Epidermal melanocyte (primary cell): ENCODE data around the gene PROM2.
"Not testable (repeated sequence)": the region's sequence is repeated elsewhere in the genome, so short reads cannot be mapped to it uniquely, and the experiment has no call there.

ENCODE experiments used
- DNase-seq: peaks from one replicate; pipeline ENCODE4 v3.0.0; 2011; ENCODE audit warnings: low spot score; ENCODE audit not compliant: insufficient read length

The PROM2 gene

DNA sequence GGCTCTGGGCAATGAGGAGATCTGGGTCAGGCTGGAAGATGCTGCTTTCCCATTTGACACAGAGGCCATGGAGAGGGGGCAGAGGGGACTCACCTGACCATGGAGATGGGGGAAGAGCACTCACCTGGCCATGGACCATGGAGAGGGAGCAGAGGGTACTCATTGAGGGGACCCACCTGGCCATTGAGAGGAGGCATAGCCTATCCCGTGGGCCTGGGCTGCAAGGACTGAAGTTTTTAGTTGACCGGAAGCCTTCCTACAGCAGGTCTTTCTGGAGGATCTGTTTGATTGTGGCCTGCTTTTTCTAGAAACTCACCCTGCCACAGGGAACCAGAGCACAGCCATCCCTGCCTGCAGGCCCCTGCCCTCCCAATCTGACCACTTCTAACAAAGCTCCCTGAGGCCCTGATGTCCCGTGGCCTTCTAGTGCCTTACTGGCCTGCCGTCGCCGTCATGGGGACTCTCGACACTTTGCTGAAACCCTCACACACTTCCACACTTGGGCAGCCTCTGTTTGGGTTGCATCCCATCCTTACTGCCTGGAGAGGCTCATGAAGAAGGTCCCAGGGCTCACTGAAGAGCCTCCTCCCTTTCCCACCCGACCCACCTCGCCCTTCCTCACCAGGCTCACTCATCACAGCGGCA, 5.1 kb upstream of the PROM2 start:
- no peak for DNase-seq

DNA sequence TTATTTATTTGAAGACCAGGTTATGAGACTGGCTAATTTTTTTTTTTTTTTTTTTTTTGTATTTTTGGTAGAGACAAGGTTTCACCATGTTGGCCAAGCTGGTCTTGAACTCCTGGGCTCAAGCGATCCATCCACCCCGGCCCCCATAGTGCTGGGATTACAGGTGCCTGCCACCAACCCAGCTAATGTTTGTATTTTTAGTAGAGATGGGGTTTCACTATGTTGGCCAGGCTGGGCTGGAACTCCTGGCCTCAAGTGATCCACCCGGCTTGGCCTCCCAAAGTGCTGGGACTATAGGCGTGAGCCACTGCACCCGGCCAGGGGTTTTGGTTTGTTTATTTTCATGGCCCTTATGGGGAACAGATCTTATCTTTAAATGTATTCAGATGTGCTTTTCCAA, 4.5 kb upstream of the PROM2 start:
- not testable (repeated sequence) for DNase-seq

DNA sequence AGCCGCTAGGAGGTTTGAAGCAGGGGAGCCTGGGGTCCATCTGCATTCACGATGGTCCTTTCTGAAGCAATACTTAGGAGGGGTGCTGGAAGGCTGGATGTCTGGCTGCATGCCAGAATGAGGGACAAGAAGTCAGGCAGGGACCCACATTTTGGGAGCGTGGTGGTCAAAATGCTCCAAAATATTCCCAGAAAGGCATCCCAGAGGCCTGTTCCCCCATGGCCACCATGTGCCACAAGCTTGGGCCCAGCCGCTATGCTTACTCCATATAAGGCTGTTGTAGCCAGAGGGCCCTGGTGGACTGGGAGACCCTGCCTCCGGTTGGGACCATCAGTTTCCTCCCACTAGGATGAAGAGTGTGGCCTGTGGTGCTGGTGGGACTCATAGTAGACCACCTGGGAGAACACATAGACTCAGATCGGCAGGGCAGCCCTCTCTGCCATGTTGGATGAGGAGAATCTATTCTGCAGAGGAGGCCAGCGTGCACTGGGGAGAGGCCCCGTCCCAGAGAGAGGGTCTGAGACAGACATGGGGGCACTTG, 3.6 kb upstream of the PROM2 start:
- DNase-seq: no peak

DNA sequence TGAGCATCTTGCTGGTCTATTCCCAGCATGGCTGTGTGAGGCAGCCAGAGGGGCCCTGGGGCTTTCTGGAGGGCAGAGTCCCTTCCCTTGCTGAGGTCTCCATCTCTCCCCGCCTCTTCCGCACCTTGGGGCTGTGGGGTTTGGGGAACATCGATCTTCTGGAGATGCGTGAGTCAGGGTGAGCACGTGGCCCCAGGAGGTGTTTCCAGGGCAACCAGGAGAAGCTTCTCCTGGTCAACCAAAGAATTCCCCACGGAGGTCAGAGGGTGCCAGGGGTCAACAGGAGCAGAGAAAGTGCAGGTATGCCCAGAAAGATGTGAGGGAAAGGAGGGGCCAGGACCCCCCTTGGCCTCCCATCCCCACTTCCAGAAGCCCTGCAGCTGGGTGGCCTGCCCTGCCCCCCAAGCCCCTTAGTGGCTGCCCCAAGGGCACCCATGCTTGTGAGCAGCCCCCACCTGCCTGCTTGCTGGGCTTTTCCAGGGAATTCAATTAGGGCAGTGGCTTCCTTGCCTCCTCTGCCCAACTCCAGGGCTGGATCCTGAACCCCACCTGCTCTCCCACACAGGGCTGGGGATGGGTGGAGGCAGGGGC, 2.8 kb upstream of the PROM2 start:
- no peak for DNase-seq

DNA sequence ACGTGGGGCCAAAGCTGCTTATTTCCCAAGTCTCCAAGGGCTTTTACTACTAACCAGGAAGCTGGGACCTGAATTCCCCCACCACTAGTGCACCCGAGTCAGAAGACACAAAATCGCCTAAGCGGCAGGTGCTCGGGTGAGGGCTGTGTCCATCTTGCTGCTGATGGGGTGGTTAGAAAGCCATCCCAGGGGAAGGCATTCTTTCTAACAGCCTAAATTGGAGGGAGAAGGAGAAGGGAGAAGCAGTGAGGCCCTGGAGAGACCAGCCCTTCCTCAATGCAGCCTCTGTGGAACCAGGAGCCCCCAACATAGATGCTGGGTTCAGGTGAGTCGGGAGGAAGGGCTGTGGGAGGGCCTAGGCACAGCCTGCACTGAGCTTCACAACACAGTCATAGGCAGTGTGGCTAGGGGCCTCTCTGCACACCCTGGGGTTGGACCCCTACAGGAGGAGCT, 1.9 kb upstream of the PROM2 start:
- DNase-seq: no peak

DNA sequence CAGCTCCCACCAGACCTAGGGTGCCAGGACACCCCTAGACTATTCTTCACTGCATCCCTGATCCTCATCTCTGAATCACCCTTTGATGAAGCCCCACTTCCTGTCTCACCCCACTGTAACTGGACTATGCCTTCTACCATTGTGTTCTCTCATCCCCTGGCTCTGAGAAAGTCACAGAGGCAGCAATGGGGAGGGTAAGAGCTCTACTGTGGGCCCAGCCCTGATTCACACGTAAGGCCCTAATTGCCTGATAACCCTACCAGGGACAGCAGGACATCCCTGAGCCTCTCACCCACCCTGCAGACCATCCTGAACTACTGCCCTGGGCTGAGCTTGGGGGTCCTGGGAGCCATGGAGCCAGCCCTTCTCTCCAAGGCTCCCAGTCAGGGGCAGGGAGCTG, 1.5 kb upstream of the PROM2 start:
- DNase-seq: no peak

DNA sequence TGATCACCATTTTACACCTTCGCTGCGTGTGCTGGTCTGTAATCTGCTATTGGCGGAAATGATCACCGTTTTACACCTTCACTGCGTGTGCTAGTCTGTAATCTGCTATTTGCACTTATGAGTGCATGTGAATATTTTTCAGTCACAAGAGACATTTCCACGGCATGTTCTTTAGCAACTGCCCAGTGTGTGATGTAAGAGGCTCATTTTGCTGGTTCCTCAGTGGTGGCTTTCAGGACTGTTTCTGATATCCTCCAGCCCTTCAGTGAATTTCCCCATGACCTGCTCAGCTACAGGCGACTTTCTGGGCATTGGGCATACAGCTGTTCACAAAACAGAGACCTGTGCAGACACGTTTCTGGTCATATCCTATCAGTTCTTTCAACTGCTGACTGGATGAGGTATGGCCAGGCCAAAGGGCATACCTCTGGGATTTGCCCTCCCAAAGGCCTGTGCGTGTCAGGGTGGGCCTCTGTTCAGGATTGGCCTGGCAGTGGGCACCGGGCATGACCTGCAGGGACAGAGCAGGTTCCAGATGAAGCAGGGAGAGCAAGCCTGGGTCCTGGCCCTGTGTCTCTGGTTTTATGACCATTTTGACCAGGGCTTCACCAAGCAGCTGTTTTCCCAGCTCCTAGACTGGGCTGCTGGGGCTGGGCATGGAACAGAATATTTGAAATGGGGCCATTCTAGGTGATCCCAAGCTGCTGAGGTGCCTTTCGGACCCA, 521 bp upstream of the PROM2 start:
- no peak for DNase-seq

DNA sequence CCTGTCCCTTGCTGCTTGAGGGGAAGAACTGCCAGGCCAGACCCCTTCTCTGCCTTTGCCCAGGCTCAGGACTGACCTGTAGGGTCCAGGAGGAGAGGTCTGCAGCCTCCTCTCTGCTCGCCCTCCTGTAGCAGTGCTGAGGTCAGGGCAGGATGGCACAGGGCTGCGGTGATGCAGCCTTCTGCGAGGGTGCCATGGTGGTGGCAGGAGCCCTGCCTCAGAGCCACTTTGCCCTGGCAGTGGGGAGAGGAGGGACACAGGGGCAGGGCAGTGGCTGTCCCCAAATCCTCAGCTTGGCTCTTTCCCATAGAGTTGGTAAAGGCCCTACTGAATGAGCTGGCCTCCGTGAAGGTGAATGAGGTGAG, 884 bp downstream of the PROM2 start:
- no peak for DNase-seq

DNA sequence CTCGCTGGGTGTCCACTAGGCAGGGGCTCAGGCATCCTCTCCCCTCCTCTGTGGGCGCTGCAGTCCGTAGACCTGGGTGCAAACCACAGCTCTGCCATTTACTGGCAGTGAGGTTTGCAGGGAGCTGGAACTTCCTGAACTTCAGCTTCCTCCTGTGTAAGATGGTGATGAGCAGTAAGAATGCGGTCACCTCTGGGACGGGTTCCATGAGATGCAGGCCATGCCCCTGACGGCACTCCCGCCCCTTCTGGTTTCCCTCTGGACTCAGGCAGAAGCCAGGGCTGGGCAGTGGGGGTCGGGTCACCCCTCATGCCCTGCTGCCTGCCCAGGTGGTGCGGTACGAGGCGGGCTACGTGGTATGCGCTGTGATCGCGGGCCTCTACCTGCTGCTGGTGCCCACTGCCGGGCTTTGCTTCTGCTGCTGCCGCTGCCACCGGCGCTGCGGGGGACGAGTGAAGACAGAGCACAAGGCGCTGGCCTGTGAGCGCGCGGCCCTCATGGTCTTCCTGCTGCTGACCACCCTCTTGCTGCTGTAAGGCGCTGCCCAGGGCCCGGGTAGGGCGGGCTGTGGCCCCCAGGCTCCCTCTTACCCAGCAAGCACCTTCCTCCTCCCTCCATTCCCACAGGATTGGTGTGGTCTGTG, 1.5 kb downstream of the PROM2 start:
- no peak for DNase-seq

DNA sequence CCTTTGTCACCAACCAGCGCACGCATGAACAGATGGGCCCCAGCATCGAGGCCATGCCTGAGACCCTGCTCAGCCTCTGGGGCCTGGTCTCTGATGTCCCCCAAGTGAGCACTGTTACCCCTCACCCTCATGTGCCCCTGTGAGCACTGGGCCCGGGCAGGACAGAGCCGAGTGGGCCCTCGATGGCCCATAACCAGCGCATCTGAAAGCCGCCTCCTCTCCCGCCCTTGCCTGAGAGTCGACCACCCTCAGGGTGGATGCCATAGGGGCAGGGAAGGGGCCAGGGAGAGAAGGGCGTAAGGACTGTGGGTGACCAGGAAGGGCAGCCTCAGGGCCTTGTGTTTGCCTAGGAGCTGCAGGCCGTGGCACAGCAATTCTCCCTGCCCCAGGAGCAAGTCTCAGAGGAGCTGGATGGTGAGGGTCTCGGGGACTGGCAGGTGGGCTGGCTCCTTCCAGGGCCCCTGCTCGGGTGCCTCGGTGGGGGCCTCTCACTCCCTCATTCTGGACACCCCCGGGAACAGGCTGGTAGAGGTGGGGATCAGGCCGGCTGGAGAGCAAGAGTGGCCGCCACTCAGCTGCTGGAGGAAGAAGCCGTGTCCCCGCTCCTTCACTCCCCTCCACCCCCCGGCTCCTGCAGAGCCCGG, 2.1 kb downstream of the PROM2 start:
- no peak for DNase-seq

DNA sequence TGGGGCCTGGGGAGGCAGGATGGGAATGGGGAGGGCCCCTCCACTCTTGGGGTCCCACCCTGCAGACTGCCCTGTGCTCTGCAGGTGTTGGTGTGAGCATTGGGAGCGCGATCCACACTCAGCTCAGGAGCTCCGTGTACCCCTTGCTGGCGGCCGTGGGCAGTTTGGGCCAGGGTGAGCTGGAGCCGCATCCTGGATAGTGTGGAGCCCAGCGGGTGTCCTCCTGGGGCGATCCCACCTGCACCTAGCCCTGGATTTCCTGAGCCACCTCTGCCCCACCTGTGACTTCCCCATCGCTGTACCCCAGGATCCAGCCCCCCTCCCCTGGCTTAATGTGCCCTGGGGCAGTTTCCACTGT, 2.6 kb downstream of the PROM2 start:
- no peak for DNase-seq

DNA sequence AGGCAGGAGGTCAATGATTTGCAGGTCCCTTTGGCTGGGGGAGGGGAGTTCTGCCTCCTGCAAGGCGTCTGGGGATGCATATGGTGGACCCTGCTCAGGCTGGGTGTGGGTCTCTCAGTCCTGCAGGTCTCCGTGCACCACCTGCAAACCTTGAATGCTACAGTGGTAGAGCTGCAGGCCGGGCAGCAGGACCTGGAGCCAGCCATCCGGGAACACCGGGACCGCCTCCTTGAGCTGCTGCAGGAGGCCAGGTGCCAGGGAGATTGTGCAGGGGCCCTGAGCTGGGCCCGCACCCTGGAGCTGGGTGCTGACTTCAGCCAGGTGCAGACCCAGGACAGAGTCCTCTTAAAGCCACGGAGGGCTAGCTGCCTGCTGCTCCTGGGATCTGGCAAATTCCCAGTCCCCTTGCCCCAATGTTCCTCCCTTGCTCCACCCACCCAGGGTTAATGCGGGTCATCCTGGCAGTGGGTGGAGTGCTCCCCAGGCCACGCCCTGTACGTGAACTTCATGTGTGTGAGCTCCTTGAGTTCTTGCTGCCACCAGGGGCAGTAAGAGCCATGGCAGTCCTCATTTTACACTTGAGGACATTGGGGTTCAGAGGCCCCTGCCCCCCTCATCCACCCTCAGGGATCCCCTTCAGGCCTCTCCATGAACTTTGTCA, 3.1 kb downstream of the PROM2 start:
- no peak for DNase-seq

DNA sequence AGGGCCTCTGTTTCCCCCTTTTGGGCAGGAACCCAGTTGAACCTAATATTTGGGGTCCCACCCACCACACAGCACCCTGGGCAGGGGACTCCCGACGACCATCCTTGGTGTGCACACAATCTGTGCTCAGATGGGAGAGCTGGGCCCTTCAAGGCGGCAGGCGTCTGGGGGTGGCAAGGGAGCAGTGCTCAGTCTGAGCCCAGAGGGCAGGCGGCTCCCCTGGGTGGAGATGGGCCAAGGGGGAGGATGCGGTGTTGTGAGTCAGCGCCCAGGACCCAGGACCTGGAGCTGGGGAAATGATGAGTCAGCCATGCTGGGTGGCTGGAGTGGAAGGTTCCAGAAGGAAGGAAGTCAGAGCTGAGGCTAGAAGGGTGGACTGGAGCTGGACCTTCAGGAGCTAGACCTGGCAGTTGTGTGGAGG, 3.8 kb downstream of the PROM2 start:
- DNase-seq: no peak

DNA sequence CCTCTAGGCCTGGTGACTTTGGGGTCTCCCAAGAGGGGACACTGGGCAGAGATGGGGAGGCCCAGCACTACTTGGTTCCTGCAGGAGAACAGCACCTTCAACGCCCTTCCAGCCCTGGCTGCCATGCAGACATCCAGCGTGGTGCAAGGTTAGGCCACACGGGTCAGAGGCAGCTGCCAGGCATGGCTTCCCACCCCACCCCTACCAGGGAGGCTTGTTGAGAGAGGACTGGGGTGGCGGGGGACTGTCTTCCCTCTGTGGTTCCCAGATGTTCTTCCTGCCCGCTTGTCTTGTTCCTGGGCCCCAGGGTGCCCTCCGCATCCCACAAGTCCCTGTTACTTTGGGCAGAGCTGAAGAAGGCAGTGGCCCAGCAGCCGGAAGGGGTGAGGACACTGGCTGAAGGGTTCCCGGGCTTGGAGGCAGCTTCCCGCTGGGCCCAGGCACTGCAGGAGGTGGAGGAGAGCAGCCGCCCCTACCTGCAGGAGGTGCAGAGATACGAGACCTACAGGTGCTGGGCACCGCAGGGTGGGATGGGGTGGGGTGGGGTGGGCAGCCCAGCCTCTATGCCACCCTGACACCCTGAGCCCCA, 4.5 kb downstream of the PROM2 start:
- no peak for DNase-seq

DNA sequence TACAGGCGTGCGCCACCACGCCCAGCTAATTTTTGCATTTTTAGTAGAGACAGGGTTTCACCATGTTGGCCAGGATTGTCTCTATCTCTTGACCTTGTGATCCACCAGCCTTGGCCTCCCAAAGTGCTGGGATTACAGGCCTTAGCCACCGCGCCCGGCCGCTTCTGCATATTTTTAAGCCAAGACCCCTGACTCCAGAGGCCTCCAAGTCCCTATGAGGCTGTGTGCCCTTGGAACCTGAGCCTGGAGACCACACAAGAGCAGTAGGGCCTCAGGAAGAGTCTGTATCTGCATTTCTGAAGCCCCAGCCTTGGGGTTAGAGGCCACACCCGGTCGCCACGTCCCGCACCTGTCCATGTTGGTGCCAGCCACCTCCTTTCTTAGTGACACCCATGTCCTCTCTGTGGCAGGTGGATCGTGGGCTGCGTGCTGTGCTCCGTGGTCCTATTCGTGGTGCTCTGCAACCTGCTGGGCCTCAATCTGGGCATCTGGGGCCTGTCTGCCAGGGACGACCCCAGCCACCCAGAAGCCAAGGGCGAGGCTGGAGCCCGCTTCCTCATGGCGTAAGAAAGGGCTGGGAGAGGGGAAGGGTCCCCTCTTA, 5.3 kb downstream of the PROM2 start:
- DNase-seq: no peak

DNA sequence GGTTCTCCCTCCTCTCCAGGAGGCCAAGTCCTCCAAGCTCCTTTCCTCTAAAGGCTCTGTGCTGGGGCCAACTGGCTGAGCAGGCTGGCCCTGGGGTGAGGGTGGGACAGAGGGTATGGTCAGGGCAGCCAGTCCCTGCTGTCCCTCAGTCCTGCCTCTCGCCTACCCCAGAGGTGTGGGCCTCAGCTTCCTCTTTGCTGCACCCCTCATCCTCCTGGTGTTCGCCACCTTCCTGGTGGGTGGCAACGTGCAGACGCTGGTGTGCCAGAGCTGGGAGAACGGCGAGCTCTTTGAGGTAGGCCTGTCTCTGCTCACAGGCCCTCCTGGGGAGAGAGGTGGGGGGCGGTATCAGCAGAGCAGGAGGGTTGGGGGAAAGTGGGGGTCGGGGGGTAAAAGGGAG, 6.8 kb downstream of the PROM2 start:
- no peak for DNase-seq

DNA sequence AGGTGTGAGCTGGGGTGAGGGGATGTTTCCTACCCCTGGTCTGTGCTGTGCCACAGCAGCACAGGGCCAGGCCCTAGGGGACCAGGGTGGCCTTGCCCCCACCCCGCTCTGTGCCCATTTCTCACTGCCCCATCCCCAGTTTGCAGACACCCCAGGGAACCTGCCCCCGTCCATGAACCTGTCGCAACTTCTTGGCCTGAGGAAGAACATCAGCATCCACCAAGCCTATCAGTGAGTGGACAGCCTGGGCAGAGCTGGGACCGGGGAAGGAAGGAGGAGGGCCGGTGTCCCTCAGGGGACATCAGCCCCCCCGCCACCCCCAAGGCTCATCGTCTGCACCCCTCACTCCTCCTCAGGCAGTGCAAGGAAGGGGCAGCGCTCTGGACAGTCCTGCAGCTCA, 7.5 kb downstream of the PROM2 start:
- DNase-seq: no peak

DNA sequence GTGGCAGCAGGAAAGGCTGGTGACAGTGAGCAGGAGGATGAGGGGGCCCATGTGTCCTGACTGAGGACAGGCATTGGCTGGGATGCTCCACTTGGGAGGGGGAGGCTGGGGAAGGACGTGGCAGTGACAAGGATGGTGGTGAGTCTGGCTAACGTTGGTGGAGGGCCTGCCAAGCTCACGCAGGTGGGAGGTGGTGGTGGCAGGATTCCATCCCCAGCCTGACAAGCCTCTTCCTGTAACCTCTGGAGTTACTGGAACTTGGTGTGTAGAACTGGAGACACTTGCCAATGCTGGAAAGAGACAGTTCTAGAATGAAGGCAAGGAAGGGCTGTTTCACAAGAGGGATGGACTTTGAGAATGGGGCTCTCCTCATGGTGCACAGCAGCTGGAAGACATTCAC, 8.2 kb downstream of the PROM2 start:
- DNase-seq: no peak

DNA sequence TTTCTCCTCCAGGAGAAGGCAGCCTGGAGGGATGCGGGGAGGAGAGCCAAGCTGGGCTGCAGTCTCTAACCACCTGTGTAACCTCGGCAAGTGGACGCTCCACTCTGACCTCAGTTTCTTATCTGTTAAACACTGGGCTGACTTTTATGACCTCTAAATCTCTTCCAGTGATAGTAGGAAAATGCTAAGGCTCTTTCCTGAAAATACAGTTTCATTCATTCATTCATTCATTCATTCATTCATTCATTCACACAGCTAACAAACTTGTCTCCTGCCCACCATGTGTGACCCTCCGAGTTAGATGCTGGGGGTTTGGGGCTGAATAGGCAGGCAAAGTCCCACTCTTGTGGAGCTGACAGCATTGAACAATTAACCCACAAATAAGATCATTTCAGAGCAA, 9.3 kb downstream of the PROM2 start:
- no peak for DNase-seq

DNA sequence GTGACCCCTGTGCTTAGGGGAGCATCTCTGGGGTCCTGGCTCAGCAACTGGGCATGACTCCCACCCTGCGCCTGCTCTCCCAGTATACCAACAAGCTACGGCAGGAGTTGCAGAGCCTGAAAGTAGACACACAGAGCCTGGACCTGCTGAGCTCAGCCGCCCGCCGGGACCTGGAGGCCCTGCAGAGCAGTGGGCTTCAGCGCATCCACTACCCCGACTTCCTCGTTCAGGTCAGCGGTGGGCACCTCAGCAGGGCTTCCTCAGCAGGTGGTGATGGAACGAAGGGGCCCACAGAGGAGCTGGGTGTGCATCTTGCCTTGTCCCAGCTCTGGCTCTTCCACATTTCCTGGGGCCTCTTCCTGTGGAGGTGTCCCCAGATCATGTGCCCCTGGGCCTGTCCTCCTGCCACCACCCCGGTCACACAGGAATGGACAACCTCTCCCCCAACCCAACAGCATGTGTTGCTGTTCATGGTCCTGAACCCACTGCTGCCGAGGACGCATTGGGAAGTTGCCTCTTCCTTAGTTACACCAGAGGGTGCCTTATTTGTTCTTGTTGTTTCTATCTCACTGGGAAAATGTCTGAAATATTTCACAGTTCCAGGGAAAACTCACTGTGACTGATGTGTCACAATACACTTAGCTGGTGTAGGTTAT, 10.8 kb downstream of the PROM2 start:
- no peak for DNase-seq
